CD4-positive, alpha-beta T cell (primary cell): ENCODE data around the gene KDELR3. TPM values are rescaled to one million over a fixed set of nuclear protein-coding genes. Genes with fewer than 3 reads are reported as not detected.

Source experiments
- ATAC-seq: fragments of 200-7000 bp; cut with Tn5 transposase; one replicate; pipeline ENCODE4 v1.10.0; 2022; ENCODE audit warnings: mild to moderate bottlenecking; ENCODE audit not compliant: poor library complexity
- CTCF ChIA-PET: fragments of 350-600 bp; sonication (Branson Sonifier 250); formaldehyde crosslinking; loops from one replicate; lab custom pipeline; 2021; ENCODE audit warnings: antibody characterized with exemption, inconsistent platforms; lab: Charles Lee
- POLR2A ChIA-PET: fragments of 350-600 bp; sonication (Branson Sonifier 250); formaldehyde crosslinking; loops from one replicate; lab custom pipeline; 2021; ENCODE audit warnings: antibody characterized with exemption, inconsistent platforms; lab: Charles Lee
- DNase-seq, 14 experiments: peaks; one replicate each; pipeline ENCODE4 v3.0.0-alpha.2; 2013 to 2020; ENCODE audit warnings: mixed read lengths in 2 of 14
- H3K27ac ChIP-seq, 2 donors: one replicate each; pipeline versions ENCODE4 v1.5.1 to v1.7.0; 2013; ENCODE audit warnings: low read length in 2 of 2, low read depth in 1 of 2, mild to moderate bottlenecking in 1 of 2
- H3K27me3 ChIP-seq, 2 experiments: 1 replicate in 1 of 2; 2 replicates in 1 of 2; pipeline versions ENCODE4 v1.6.1 to v1.7.0; 2013; ENCODE audit warnings: low read length in 2 of 2, control low read depth in 1 of 2, mild to moderate bottlenecking in 1 of 2, moderate library complexity in 1 of 2; ENCODE audit not compliant: insufficient read depth in 2 of 2, control insufficient read depth in 1 of 2
- H3K36me3 ChIP-seq: one replicate; pipeline ENCODE4 v1.6.1; 2013; ENCODE audit warnings: low read length, control low read depth; ENCODE audit not compliant: insufficient read depth
- H3K4me1 ChIP-seq: one replicate; pipeline ENCODE4 v1.6.1; 2013; ENCODE audit warnings: low read length, control low read depth; ENCODE audit not compliant: insufficient read depth
- H3K4me3 ChIP-seq: one replicate; pipeline ENCODE4 v1.5.1; 2013; ENCODE audit warnings: mild to moderate bottlenecking, low read length, moderate library complexity
- H3K9me3 ChIP-seq, 2 experiments: 1 replicate in 1 of 2; 2 replicates in 1 of 2; pipeline versions ENCODE4 v1.6.1 to v1.7.0; 2013; ENCODE audit warnings: low read length in 2 of 2, mild to moderate bottlenecking in 2 of 2, control low read depth in 1 of 2, moderate library complexity in 1 of 2; ENCODE audit not compliant: control insufficient read depth in 1 of 2, insufficient read depth in 1 of 2
- H3K27ac Mint-ChIP-seq: one replicate; pipeline ENCODE4 v1.8.0; 2020; ENCODE audit warnings: mixed read lengths
- H3K27me3 Mint-ChIP-seq: one replicate; pipeline ENCODE4 v1.8.0; 2021; ENCODE audit warnings: mixed read lengths
- H3K36me3 Mint-ChIP-seq: one replicate; pipeline ENCODE4 v1.8.0; 2021; ENCODE audit warnings: low read depth, mixed read lengths
- H3K4me1 Mint-ChIP-seq: one replicate; pipeline ENCODE4 v1.8.0; 2021; ENCODE audit warnings: low read depth, mixed read lengths
- H3K4me3 Mint-ChIP-seq: one replicate; pipeline ENCODE4 v1.8.0; 2020; ENCODE audit warnings: mild to moderate bottlenecking, mixed read lengths
- H3K9me3 Mint-ChIP-seq: one replicate; pipeline ENCODE4 v1.8.0; 2020; ENCODE audit warnings: mixed read lengths
- CTCF ChIP-seq: fragments of 200-600 bp; IDR thresholded peaks from one replicate; pipeline ENCODE4 v1.8.0; 2022; ENCODE audit warnings: antibody characterized with exemption, mild to moderate bottlenecking
- intact Hi-C, 2 experiments: fragments of 100-400 bp; cut with DNase I in 1 of 2; cut with micrococcal nuclease in 1 of 2; formaldehyde crosslinking; loops; one replicate each; pipeline versions ENCODE4 v1.15.1 to v1.9.0; 2023 to 2025; cut with DNase I, micrococcal nuclease
- total RNA-seq, 174 experiments: library from RNA in 2 of 174; stranded (reverse) in 2 of 174; gene quantifications; one replicate each; pipeline ENCODE4 v1.2.3 and lab custom pipeline; 2021 to 2026

KDELR3 gene
- total RNA-seq, 2 experiments from 2014 or later: not detected

DNA sequence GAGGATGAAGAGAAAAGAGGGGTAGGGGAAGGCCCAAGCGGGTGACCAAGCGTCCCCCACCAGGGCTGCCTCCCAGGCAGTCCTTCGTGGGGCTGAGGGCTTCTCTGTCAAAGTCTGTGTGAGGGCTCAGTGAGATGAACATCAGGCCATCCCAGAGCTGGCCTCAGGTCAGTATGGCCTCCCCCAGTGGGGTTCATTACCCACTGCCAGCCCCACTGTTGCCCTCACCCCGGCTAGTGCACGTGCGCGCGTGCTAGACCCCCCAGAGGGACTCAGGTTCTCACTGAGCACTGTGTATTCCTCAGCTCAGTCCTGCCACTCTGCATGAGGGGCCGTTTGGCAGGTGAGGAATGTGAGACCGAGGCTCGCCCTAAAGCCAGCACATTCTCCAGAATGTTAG lies 3.3 kb downstream of the KDELR3 start:
- CTCF ChIA-PET: no interaction called here
- Mint-ChIP-seq H3K27ac (no peak overlapping the region), H3K36me3 (no peaks in the 10 kb centered on the region), H3K4me1 (no peaks in the 10 kb centered on the region), H3K4me3 (no peak overlapping the region), H3K27me3 (peaks cover 19% of the 10 kb centered on the region), H3K9me3 (no peaks in the 10 kb centered on the region)
- Histone ChIP-seq H3K4me3 (no peak overlapping the region), H3K27me3 (peaks cover 9 to 10% of the 10 kb centered on the region in 2 experiments), H3K9me3 (peaks cover 0 to 5% of the 10 kb centered on the region in 2 experiments), H3K27ac (no peak overlapping the region), H3K36me3 (no peaks in the 10 kb centered on the region), H3K4me1 (peaks cover 14% of the 10 kb centered on the region)
- TF ChIP-seq CTCF: no peak
- intact Hi-C loops: no loop called here
- POLR2A ChIA-PET: no interaction called here
- ATAC-seq (no peak), DNase-seq (no peak)

DNA sequence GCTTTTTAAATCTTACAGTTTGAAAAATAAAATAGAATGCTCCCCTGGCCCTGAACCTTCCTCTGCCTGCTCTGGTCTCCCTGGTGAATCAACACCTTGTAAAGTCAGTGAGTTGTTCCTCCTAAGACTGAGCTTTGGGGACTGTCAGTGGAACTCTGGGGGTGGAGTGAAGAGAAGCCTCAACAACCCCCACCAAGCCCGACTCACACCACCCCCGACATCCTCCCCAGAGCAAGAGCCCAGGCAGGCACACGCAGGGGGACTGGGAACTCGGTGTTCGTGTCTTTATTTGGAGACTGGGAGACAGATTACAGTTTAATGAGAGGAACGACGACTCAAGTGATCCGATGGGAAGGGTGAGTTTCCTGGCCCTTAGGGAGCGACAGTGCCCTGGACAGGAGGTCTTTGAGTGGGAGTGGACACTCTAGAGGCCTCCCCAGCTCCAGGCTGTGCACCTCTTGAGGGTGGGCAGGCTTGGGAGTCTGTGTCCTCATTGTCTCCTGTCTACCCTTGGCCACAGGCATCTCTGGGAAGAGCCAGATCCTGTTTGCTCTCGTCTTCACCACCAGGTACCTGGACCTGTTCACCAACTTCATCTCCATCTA lies 6.2 kb downstream of the KDELR3 start:
- Histone ChIP-seq H3K4me1 (peaks cover 3% of the 10 kb centered on the region), H3K36me3 (peaks cover 2% of the 10 kb centered on the region), H3K27me3 (no peaks in the 10 kb centered on the region), H3K27ac (no peak overlapping the region), H3K4me3 (no peak overlapping the region), H3K9me3 (no peaks in the 10 kb centered on the region)
- Mint-ChIP-seq H3K9me3 (no peaks in the 10 kb centered on the region), H3K36me3 (no peaks in the 10 kb centered on the region), H3K4me1 (no peaks in the 10 kb centered on the region), H3K27me3 (no peaks in the 10 kb centered on the region), H3K27ac (no peak overlapping the region), H3K4me3 (no peak overlapping the region)
- ChIA-PET CTCF (no interaction called here), POLR2A (no interaction called here)
- DNase-seq (no peak), ATAC-seq (no peak)
- intact Hi-C loops: no loop called here
- TF ChIP-seq CTCF: no peak

GRCh38 chr22:38477585-38477984 lies 9.7 kb downstream of the KDELR3 start:
- Mint-ChIP-seq H3K4me1 (peaks cover 5% of the 10 kb centered on the region), H3K9me3 (no peaks in the 10 kb centered on the region), H3K27me3 (no peaks in the 10 kb centered on the region), H3K36me3 (peaks cover 18% of the 10 kb centered on the region), H3K4me3 (no peak overlapping the region), H3K27ac (peak overlapping the region; percentile 62)
- no peak for DNase-seq
- no peak for ATAC-seq
- H3K27me3 ChIP-seq: no peaks in the 10 kb centered on the region
- intact Hi-C loops: no loop called here
- H3K27ac ChIP-seq: no peak overlapping the region
- ChIA-PET POLR2A (interaction anchor here (0.7 to 1.0 kb wide), 3 partner anchors 11 to 228 kb away, joined by 3 read pairs; partner anchors contain the start of gene GTPBP1), CTCF (no interaction called here)
- H3K4me1 ChIP-seq: peaks cover 3% of the 10 kb centered on the region
- H3K9me3 ChIP-seq: no peaks in the 10 kb centered on the region
- no peak for TF ChIP-seq CTCF
- H3K36me3 ChIP-seq: peaks cover 30% of the 10 kb centered on the region
- H3K4me3 ChIP-seq: no peak overlapping the region
